Fibroblast of peridontal ligament (primary cell): ENCODE data around the gene FMNL2.
"Not testable (repeated sequence)": the region's sequence is repeated elsewhere in the genome, so short reads cannot be mapped to it uniquely, and the experiment has no call there.

ENCODE experiments used
- DNase-seq: peaks from one replicate; pipeline ENCODE4 v3.0.0-alpha.2; 2010; ENCODE audit errors: extremely low read depth

Gene FMNL2

GRCh38 chr2:152520759-152521158 lies 185.8 kb downstream of the FMNL2 start:
- DNase-seq, result no peak

GRCh38 chr2:152522446-152522845 lies 187.5 kb downstream of the FMNL2 start:
- DNase-seq, result not testable (repeated sequence)

- DNase-seq, result peak; percentile 83
Measured at GRCh38 chr2:152523091-152523490, 188.1 kb downstream of the FMNL2 start.

GRCh38 chr2:152525277-152525838 lies 190.4 kb downstream of the FMNL2 start:
- peak; percentile 75 for DNase-seq

- no peak for DNase-seq
Measured at GRCh38 chr2:152529420-152530115, 194.6 kb downstream of the FMNL2 start.

- no peak for DNase-seq
Measured at GRCh38 chr2:152532241-152532640, 197.3 kb downstream of the FMNL2 start.

GRCh38 chr2:152534460-152535135 lies 199.6 kb downstream of the FMNL2 start:
- DNase-seq, result peak; percentile 55

- DNase-seq, result no peak
Measured at GRCh38 chr2:152537081-152537651, 202.2 kb downstream of the FMNL2 start.

GRCh38 chr2:152539424-152539823 lies 204.4 kb downstream of the FMNL2 start:
- DNase-seq, result no peak

GRCh38 chr2:152541712-152542111 lies 206.7 kb downstream of the FMNL2 start:
- DNase-seq, result no peak

GRCh38 chr2:152542337-152542994 lies 207.5 kb downstream of the FMNL2 start:
- DNase-seq, result no peak

GRCh38 chr2:152542995-152543481 lies 208.1 kb downstream of the FMNL2 start:
- DNase-seq, result peak; percentile 96

GRCh38 chr2:152543717-152544116 lies 208.7 kb downstream of the FMNL2 start:
- no peak for DNase-seq

GRCh38 chr2:152544638-152545037 lies 209.7 kb downstream of the FMNL2 start:
- DNase-seq, result no peak

- DNase-seq, result no peak
Measured at GRCh38 chr2:152546230-152546837, 211.4 kb downstream of the FMNL2 start.

- DNase-seq, result no peak
Measured at GRCh38 chr2:152548111-152548875, 213.3 kb downstream of the FMNL2 start.

- DNase-seq, result peak; percentile 67
Measured at GRCh38 chr2:152548996-152549395, 214.0 kb downstream of the FMNL2 start.

GRCh38 chr2:152549423-152549822 lies 214.4 kb downstream of the FMNL2 start:
- DNase-seq, result no peak

- no peak for DNase-seq
Measured at GRCh38 chr2:152550386-152550785, 215.4 kb downstream of the FMNL2 start.

GRCh38 chr2:152552888-152553287 lies 217.9 kb downstream of the FMNL2 start:
- DNase-seq, result no peak

GRCh38 chr2:152553518-152553917 lies 218.5 kb downstream of the FMNL2 start:
- DNase-seq, result no peak
